Stromal cell of bone marrow (primary cell): ENCODE results near the gene PRDM10.
"Not testable (repeated sequence)": the region's sequence is repeated elsewhere in the genome, so short reads cannot be mapped to it uniquely, and the experiment has no call there.

ENCODE experiments used
- DNase-seq: peaks from one replicate; pipeline ENCODE4 v3.0.0-alpha.2; 2012; ENCODE audit warnings: low read depth

Gene PRDM10

GRCh38 chr11:129894278-129895125 lies 108.1 kb downstream of the PRDM10 start:
- DNase-seq = no peak

DNA sequence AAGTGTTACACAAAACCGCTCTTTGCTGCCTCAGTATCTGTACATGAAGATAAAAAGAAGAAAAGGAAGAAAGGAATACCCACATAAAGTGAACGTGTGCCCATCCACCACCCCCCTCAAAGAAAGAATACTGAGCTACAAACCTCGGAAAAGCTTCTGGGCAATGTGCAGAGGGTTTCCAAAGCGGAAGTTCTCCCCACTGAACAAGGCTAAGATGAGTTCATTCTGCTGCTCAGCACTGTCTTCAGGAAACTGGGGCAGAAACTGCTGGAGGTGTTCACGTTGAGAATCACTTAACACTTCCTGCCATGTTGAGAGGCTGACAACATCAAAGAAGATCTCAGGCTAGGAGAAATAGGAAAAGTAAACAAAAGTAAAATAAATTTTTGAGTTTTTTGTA lies 114.2 kb downstream of the PRDM10 start:
- no peak for DNase-seq

DNA sequence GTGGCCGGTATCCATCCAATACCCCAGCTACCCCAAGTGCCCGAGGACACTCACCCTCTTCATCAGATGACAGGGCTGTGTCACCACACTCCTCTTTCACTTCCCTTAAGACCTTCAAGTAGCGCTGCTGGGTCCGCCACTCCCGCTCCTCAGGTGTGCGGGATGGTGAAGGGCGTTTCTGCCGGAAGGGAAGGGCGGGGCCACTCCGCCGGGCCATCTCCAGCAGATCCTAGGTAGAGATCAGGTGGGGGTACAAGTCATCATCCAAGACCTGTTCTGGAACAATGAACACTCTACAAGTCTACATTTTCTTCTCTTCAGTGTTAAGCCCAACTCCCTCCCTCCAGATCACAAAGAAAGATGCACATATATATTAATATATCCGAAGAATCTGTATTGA lies 117.3 kb downstream of the PRDM10 start:
- no peak for DNase-seq

GRCh38 chr11:129884581-129884980 lies 118.1 kb downstream of the PRDM10 start:
- DNase-seq = no peak

DNA sequence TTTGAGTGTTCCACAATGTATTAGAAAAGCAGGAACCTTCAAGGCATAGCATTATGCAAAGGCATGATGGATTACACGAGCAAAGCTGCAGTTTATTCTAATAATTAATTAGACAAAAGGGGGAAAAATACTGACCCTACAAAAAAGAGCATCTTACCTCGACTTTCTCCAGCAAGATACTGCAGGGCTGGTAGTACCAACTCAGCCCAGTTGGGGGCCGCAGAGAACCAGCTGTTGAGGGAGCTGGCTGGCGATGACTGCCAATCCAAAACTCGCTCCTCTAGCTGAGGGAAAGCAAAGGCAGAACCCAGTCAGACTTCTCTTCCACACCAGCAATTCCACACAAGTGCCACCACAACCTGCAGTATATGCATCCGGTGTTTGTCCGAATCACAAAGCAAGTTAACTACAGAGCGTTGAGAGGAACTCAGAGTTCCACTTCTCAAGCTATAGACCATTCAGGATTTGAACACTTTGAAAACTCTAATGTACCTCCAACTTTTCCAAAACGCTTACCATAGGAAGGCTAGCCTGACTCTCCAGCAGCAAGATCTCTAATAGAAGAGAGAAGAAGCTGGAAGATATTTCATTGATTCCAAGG lies 121.0 kb downstream of the PRDM10 start:
- peak; percentile 9 for DNase-seq

GRCh38 chr11:129880311-129880710 lies 122.3 kb downstream of the PRDM10 start:
- DNase-seq = no peak

- no peak for DNase-seq
Measured at GRCh38 chr11:129871914-129872313, 130.7 kb downstream of the PRDM10 start.

GRCh38 chr11:129868626-129869025 lies 134.0 kb downstream of the PRDM10 start:
- DNase-seq = not testable (repeated sequence)

DNA sequence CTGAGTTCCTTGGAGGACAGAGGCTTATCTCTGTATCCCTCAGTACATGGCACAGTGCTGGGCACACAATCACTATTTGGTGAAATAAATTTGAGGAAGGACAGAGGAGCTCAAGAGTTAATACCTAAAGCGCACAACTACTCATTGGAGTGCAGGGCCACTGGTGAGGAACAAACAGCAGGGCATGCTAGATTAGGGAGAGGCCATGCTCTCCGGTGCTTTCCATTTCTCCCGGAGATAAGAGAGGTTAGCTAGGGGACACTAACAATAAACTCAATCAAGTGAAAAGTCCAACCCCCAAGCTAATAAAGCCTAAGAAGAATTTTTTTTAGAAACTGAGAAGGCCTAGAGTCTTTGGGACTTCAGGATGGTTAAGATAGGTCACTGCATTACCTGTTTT lies 136.3 kb downstream of the PRDM10 start:
- DNase-seq = no peak

DNA sequence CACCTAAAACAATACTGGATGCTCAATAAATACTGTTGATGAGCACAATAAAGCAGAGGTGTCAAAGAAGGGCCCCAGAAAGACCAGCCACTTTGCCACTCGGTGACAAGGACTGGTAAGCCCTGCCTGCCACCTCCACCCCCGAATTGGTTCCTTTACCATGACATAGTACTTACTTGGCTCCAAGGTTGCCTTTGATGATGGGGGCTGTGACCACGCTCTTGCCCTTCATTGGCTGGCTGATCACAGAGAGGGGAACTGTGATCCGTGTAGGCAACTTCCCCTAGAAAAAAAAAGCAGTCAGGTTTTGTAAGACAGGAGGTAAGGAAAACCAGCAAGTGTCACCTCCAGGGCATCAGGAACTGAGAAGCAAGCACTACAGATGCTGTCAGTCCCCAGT lies 136.9 kb downstream of the PRDM10 start:
- no peak for DNase-seq

DNA sequence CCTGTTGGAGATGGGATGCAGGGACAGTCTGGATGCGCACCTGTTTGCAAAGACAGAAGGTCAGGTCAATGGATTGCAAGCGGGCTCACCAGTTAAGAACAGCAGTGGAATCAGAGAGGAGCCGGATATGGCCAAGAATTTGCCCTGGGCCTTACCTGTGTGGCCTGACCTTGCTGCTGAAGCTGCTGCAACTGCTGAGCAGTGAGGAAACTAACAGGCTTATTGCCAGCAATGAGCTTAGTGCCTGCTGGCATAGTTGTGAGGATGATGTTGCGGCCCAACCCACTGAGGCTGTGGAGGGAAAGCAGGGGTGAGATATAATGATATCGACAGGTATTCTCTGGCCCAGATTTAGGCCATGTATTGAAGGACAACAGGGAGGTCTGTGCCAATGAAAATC lies 137.8 kb downstream of the PRDM10 start:
- no peak for DNase-seq

- peak; percentile 43 for DNase-seq
Measured at GRCh38 chr11:129861702-129862522, 140.7 kb downstream of the PRDM10 start.

DNA sequence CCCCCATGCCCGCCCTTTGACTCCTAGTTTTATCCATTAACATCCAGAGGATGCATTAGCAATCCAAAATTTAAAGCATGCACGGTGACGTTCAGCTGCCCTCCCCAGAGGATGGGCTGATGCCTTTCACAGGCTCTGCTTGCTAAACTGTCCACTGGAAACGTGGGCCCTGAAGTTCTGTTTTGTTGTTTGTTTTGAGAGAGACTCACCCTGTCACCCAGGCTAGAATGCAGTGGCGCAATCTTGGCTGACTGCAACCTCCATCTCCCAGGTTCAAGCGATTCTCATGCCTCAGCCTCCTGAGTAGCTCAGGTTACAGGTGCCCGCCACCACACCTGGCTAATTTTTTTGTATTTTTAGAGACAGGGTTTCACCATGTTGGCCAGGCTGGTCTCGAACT lies 146.6 kb downstream of the PRDM10 start:
- no peak for DNase-seq

GRCh38 chr11:129855086-129855485 lies 147.5 kb downstream of the PRDM10 start:
- DNase-seq = no peak

GRCh38 chr11:129854232-129854805 lies 148.3 kb downstream of the PRDM10 start:
- DNase-seq = no peak

GRCh38 chr11:129853518-129854231 lies 149.0 kb downstream of the PRDM10 start:
- no peak for DNase-seq

GRCh38 chr11:129852125-129852740 lies 150.4 kb downstream of the PRDM10 start:
- DNase-seq = no peak
